DND-41 (cell line): Measurements from ENCODE around the gene LMAN1.

Experiments
- EZH2 ChIP-seq: IDR thresholded peaks from 3 replicates; pipeline ENCODE4 v1.6.1; 2012; ENCODE audit warnings: borderline replicate concordance, low read depth, mild to moderate bottlenecking, moderate library complexity, low read length, inconsistent platforms; ENCODE audit not compliant: severe bottlenecking
- TF ChIP-seq, protein P1 (sequence below): IDR thresholded peaks from 2 replicates; pipeline ENCODE4 v1.5.1; 2012; ENCODE audit warnings: borderline replicate concordance, low read length, moderate library complexity, mild to moderate bottlenecking; ENCODE audit not compliant: poor library complexity, severe bottlenecking; ENCODE audit errors: extremely low read depth

DNA sequence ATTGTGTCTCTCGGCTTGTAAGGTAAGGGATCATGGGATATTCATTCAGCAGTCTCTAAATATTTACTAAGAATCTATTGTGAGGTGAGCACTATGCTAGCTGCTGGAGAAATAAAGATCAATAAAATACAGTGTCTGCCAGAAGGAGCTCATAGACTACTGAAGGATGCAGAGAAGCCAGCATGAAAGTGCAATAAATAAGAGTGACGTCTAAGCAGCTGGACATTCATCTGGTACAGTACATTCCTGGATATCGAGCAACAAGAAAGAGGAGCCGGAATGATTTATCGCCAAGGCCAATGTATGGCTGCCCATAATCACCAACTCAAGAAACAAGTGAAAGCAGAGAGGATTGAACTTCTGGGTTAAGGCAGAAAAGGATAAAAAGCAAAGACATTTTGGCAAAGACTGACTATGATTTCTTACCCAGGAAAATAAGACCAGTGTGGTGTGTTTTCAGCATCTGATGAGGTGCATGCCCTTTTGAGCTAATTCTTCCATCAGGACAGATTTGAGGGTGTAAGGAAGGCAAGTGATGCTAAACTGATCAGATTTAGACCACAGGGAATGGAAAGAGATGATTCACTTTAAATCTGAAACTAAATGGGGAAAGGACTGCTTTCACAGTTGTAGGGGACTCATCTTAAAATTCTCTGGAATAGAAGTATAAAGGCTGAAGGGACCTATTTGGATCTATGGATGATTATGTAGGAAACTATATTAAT is 18.7 kb upstream of the LMAN1 start:
- TF ChIP-seq, protein P1, sequence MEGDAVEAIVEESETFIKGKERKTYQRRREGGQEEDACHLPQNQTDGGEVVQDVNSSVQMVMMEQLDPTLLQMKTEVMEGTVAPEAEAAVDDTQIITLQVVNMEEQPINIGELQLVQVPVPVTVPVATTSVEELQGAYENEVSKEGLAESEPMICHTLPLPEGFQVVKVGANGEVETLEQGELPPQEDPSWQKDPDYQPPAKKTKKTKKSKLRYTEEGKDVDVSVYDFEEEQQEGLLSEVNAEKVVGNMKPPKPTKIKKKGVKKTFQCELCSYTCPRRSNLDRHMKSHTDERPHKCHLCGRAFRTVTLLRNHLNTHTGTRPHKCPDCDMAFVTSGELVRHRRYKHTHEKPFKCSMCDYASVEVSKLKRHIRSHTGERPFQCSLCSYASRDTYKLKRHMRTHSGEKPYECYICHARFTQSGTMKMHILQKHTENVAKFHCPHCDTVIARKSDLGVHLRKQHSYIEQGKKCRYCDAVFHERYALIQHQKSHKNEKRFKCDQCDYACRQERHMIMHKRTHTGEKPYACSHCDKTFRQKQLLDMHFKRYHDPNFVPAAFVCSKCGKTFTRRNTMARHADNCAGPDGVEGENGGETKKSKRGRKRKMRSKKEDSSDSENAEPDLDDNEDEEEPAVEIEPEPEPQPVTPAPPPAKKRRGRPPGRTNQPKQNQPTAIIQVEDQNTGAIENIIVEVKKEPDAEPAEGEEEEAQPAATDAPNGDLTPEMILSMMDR: no peak
- TF ChIP-seq EZH2: no peak
